SHP77 treated with DMSO at 0.1 percent for 48 hours (cell line): Measurements from ENCODE around the gene OR1G1.
"Not testable (repeated sequence)": the region's sequence is repeated elsewhere in the genome, so short reads cannot be mapped to it uniquely, and the experiment has no call there.

Experiments used
- DNase-seq: peaks from one replicate; lab custom pipeline; 2025; lab: John Stamatoyannopoulos, UW

OR1G1 gene

GRCh38 chr17:3127451-3127850, at the start of gene OR1G1:
Gene OR1G1, minus strand, starts transcription at chr17:3127551. Its CDS starts 0 bp downstream, at chr17:3127551.
- no peak for DNase-seq

- no peak for DNase-seq
Measured at GRCh38 chr17:3167574-3167973, 40.2 kb upstream of the OR1G1 start.

DNA sequence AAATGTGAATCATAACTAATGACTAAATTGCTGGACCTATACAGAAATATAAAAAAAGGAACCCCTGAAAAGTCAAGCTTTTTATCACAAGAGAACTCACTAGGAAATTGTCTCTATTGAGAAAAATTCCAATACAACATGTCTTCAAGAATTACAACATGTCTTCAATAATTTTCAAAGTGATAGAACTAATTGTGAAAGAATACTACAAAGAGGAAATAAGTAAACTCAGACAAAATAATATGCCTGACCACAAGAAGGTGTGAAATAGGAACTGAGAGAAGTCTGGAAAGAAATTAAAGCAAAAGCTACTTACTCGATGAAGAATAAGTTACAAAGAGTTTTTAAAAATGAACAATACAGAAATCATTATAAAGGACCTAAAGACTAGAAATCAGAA, 29.9 kb upstream of the OR1G1 start:
- DNase-seq: no peak

DNA sequence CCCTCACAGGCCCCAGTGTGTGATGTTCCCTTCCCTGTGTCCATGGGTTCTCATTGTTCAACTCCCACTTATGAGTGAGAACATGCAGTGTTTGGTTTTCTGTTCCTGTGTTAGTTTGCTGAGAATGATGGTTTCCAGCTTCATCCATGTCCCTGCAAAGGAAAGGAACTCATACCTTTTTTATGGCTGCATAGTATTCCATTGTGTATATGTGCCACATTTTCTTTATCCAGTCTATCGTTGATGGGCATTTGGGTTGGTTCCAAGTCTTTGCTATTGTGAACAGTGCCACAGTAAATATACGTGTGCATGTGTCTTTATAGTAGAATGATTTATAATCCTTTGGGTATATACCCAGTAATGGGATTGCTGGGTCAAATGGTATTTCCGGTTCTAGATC, 10.1 kb upstream of the OR1G1 start:
- DNase-seq: not testable (repeated sequence)

GRCh38 chr17:3104322-3104721, 23.0 kb downstream of the OR1G1 start, which contains the start of gene OR1D2:
Gene OR1D2, minus strand, starts transcription at chr17:3104422. Its CDS starts 11,426 bp downstream, at chr17:3092996.
- DNase-seq: no peak
